Measurements from ENCODE around the gene NGEF.
"Not testable (repeated sequence)": the region's sequence is repeated elsewhere in the genome, so short reads cannot be mapped to it uniquely, and the experiment has no call there.

The NGEF gene

GRCh38 chr2:233059797-233060500 is 46.9 kb upstream of the NGEF start, which contains the start of gene INPP5D:
Gene INPP5D (plus strand): TSS chr2:233060342. CDS start chr2:233060479, 137 bp downstream.
- no peak for TF ChIP-seq CTCF (IDR thresholded peaks at IDR 0.05; ENCODE audit: low read depth, low read length, missing control alignments)
- peak within 1 kb of the TSS; percentile 93 for H3K4me3 ChIP-seq (ENCODE audit: low read depth, low read length)
- peak; percentile 86 for DNase-seq (ENCODE audit: low read depth)

GRCh38 chr2:233059547-233059796 is 46.4 kb upstream of the NGEF start:
- peak overlapping the region; percentile 93 for H3K4me3 ChIP-seq (ENCODE audit: low read depth, low read length)
- TF ChIP-seq CTCF (IDR thresholded peaks at IDR 0.05; ENCODE audit: low read depth, low read length, missing control alignments) = peak; percentile 22
- no peak for DNase-seq (ENCODE audit: low read depth)

GRCh38 chr2:233058717-233059546 is 45.9 kb upstream of the NGEF start:
- DNase-seq (ENCODE audit: low read depth) = no peak
- TF ChIP-seq CTCF (IDR thresholded peaks at IDR 0.05; ENCODE audit: low read depth, low read length, missing control alignments) = no peak
- peak overlapping the region; percentile 93 for H3K4me3 ChIP-seq (ENCODE audit: low read depth, low read length)

- no peak for DNase-seq (ENCODE audit: low read depth)
- no peak for TF ChIP-seq CTCF (IDR thresholded peaks at IDR 0.05; ENCODE audit: low read depth, low read length, missing control alignments)
- no peak overlapping the region for H3K4me3 ChIP-seq (ENCODE audit: low read depth, low read length)
These were observed 44.0 kb upstream of the NGEF start for GRCh38 chr2:233056961-233057605.

- H3K4me3 ChIP-seq (ENCODE audit: low read depth, low read length) = no peak overlapping the region
- no peak for TF ChIP-seq CTCF (IDR thresholded peaks at IDR 0.05; ENCODE audit: low read depth, low read length, missing control alignments)
- DNase-seq (ENCODE audit: low read depth) = no peak
These were observed 42.3 kb upstream of the NGEF start for GRCh38 chr2:233055362-233055761.

GRCh38 chr2:233053928-233054784 is 41.1 kb upstream of the NGEF start:
- no peak for DNase-seq (ENCODE audit: low read depth)
- no peak overlapping the region for H3K4me3 ChIP-seq (ENCODE audit: low read depth, low read length)
- peak; percentile 94 for TF ChIP-seq CTCF (IDR thresholded peaks at IDR 0.05; ENCODE audit: low read depth, low read length, missing control alignments)

- DNase-seq (ENCODE audit: low read depth); H3K4me3 ChIP-seq (ENCODE audit: low read depth, low read length): not testable (repeated sequence)
These were observed 39.5 kb upstream of the NGEF start for GRCh38 chr2:233052517-233052916.
